Stimulated activated CD4-positive, alpha-beta T cell treated with anti-CD3 and anti-CD28 coated beads, Interleukin-12 subunit alpha, Interleukin-12 subunit beta, amount 100 ng/mL, for 24 hours (primary cell): ENCODE data around the gene TTC34.
"Not testable (repeated sequence)": the region's sequence is repeated elsewhere in the genome, so short reads cannot be mapped to it uniquely, and the experiment has no call there.

Experiments used
- DNase-seq, 2 experiments: peaks; one replicate each; pipeline ENCODE4 v3.0.0-alpha.2; 2020; ENCODE audit warnings: low read depth in 2 of 2

The TTC34 gene

GRCh38 chr1:2768052-2768451 lies 33.4 kb downstream of the TTC34 start:
- not testable (repeated sequence) for DNase-seq

- not testable (repeated sequence) for DNase-seq
Measured at GRCh38 chr1:2759433-2759832, 42.1 kb downstream of the TTC34 start.

- DNase-seq = not testable (repeated sequence)
Measured at GRCh38 chr1:2757519-2757918, 44.0 kb downstream of the TTC34 start.

GRCh38 chr1:2755426-2755825 lies 46.1 kb downstream of the TTC34 start:
- DNase-seq = not testable (repeated sequence)

GRCh38 chr1:2754597-2754996 lies 46.9 kb downstream of the TTC34 start:
- DNase-seq = not testable (repeated sequence)

- DNase-seq = not testable (repeated sequence)
Measured at GRCh38 chr1:2752503-2752902, 49.0 kb downstream of the TTC34 start.

- DNase-seq = not testable (repeated sequence)
Measured at GRCh38 chr1:2751866-2752265, 49.6 kb downstream of the TTC34 start.

- not testable (repeated sequence) for DNase-seq
Measured at GRCh38 chr1:2750766-2751730, 50.4 kb downstream of the TTC34 start.

GRCh38 chr1:2750041-2750680 lies 51.3 kb downstream of the TTC34 start:
- not testable (repeated sequence) for DNase-seq

GRCh38 chr1:2748626-2749025 lies 52.9 kb downstream of the TTC34 start:
- DNase-seq = not testable (repeated sequence)

- DNase-seq = not testable (repeated sequence)
Measured at GRCh38 chr1:2694796-2695195, 106.7 kb downstream of the TTC34 start.

GRCh38 chr1:2690180-2690579 lies 111.3 kb downstream of the TTC34 start:
- DNase-seq = not testable (repeated sequence)

GRCh38 chr1:2688336-2688665 lies 113.2 kb downstream of the TTC34 start:
- not testable (repeated sequence) for DNase-seq

GRCh38 chr1:2687638-2688335 lies 113.7 kb downstream of the TTC34 start:
- DNase-seq = not testable (repeated sequence)

- not testable (repeated sequence) for DNase-seq
Measured at GRCh38 chr1:2687174-2687591, 114.3 kb downstream of the TTC34 start.

- DNase-seq = not testable (repeated sequence)
Measured at GRCh38 chr1:2686091-2686863, 115.2 kb downstream of the TTC34 start.

- not testable (repeated sequence) for DNase-seq
Measured at GRCh38 chr1:2685671-2686070, 115.8 kb downstream of the TTC34 start.

GRCh38 chr1:2684878-2685277 lies 116.6 kb downstream of the TTC34 start:
- DNase-seq = not testable (repeated sequence)

GRCh38 chr1:2684000-2684399 lies 117.5 kb downstream of the TTC34 start:
- DNase-seq = not testable (repeated sequence)

GRCh38 chr1:2683321-2683741 lies 118.2 kb downstream of the TTC34 start:
- DNase-seq = not testable (repeated sequence)

GRCh38 chr1:2682879-2683278 lies 118.6 kb downstream of the TTC34 start:
- not testable (repeated sequence) for DNase-seq
